GM19372 (cell line): Measurements from ENCODE around the gene SHANK2.

Experiments used
- ATAC-seq: cut with Tn5 transposase; IDR thresholded peaks from one replicate; pipeline ENCODE4 v1.9.1; 2021; ENCODE audit warnings: mild to moderate bottlenecking, low read depth, moderate library complexity; ENCODE audit not compliant: unreplicated experiment

The SHANK2 gene

DNA sequence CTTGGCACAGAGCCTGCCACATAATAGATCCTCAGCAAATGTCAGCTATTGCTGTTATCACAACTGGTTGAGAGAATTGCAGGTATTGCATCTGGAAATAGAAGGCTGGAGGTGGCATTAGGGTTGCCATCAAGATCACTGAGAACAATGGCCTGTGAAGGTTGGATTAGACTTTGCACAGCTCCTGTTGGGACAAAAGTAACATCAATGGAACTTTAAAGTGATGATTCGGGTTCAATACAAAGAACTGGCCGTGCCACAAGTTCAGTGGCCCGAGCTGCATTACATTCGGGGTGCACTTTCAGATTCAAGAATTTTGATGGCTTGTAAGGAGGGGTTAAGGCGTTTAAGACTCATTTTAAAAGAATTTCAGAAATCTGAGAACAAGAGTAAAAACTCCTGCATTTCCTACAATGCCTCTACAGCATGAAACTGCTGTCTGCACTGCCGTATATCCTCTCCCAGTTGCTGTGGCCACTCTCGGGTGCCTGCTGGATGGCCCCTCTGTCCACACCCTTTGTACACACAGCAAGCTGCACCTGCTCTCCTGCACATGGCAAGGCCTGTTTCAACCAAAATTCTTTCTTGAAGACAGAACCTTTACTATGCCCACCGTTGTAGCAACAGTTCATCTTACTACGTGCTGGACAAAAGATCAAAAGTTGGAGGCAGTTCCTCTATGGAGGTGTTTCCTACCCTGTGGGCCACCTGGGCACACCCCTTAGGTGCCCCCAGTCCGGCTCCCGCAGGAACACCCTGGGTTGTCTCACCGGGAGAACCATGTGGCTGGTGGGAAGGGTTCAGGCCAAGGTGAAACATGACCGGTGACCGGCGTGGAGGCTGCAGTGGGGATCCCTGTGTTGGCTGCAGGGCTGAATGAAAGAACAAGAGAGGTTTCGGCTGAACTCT is 17.5 kb upstream of the SHANK2 start:
- ATAC-seq = no peak

DNA sequence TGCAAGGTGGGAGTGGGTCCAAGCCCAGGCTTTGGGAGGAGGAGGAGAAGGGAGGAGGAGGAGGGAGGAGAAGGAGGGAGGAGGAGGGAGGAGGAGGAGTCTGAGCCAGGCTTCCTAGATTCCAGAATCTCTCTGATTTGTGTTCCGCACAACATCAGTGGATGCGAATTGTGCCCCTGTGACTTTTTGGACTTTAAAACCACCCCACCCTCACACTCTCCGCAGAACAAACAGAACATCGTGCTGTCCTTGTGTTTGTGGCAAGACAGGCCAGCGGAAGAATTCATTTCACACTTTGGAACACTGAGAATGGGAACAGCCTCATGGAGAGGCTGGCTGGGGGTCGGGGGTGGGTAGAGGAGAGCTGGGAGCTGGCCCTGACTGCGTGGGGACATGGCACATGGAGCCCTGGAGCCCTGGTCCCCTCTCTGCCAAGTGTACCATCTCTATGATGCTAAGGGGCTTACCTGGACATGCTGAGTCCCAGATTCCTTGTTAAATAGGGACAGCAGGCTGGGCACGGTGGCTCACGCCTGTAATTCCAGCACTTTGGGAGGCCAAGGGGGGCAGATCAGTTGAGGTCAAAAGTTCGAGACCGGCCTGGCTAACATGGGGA is 16.4 kb upstream of the SHANK2 start:
- ATAC-seq = no peak

DNA sequence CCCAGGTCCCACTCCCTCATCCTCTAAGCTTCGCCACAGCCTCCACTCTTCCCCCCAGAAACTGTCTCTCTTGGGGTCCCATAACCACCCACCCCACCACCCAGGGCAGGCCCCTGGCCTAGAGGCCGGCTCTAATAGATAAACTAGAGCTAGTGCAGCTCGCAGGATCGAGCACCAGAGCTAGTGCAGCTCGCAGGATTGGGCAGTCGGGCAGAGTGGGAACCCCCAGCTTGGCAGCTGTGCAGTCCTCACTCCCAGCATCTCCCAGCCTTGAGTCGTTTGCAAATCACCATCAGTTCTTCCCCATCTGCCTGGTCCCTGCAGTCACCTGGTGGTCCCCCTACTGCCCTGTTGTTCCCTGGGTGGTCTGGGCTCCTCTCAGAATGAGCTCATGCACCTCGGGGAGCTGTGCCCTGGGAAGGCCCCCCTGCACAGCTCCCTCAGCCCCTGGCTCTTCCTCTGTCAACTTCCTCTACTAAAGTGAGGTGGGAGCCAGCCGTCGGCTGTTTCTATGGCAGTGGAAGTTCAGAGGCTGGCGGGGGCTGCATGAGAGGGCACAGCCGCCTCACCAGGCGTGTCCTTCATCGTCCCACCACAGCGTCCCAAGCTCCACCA is 15.5 kb upstream of the SHANK2 start:
- ATAC-seq = no peak

DNA sequence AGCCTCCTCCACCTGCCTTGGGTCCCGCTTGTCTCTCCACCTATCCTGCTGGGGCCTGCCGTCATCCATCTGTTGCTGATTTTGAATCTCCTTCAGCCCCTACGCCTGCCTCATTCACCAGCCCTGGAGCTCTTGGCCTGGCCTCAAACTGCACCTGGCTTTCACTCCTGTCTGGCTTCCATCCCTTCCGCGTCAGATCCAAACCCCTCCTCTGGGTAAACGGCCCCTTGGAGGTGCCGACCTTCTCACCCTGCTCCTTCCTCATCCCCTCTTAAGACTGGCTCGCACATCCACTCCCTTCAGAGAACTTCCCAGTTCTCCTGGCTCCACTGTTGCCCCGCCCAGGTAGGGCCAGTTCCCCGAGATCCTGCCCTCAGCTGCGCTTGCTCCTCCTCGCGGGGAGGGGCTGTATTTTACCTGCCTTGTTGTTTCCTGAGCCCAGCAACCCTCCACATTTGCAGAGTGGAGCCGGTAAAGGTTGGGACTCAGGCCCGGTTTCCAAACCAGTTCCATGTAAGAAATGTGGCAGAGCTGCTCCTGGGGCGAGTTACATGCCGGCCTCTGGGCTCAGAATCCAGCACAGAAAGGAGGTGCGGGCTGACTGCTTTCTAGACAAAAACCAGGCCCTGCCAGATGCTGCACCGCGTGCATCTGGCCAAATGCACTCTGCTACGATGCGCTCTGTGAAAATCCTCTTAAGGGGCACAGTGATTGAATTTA is 13.9 kb upstream of the SHANK2 start:
- ATAC-seq = no peak

DNA sequence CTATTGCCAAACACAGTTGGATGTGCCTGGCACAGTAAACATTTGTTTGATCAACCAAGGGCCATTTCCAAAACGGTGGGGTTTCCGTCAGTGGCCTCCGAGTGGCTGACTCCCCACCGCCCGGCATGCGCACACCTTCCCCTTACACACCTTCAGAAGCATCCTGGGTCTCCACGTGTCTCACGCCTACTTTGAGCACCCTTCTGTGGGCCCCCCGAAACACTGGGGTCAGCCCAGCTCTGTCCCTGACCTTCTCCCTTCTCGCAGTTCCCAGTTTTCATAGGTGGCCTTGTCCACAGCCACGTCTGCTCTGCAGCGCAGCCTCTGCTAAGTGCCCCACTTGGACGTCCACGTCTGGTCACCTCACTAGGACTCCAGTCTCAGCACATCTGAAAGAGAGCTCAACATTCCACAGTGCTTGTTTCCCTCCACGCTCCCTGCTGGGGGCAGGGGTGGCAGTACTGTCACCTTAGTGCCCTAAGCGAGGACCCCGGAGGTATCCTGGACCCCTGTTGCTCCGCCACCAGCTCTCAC is 13.2 kb upstream of the SHANK2 start:
- no peak for ATAC-seq

DNA sequence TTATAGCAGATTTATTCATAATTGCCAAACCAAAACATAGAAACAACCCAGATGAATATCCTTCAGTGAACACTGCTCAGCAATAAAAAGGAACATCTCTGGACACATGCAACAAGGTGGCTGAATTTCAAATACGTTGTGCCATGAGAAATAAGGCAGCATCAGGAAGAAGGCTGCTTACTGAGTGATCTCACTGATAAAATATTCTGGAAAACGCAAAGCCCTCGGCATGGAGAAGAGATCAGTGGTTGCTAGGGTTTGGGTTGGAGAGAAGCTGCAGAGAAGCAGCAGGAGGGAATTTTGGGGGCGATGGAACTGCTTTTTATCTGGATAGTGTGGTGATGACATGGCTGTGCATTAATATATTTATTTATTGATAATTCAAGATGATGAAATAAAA is 11.0 kb upstream of the SHANK2 start:
- ATAC-seq = no peak

DNA sequence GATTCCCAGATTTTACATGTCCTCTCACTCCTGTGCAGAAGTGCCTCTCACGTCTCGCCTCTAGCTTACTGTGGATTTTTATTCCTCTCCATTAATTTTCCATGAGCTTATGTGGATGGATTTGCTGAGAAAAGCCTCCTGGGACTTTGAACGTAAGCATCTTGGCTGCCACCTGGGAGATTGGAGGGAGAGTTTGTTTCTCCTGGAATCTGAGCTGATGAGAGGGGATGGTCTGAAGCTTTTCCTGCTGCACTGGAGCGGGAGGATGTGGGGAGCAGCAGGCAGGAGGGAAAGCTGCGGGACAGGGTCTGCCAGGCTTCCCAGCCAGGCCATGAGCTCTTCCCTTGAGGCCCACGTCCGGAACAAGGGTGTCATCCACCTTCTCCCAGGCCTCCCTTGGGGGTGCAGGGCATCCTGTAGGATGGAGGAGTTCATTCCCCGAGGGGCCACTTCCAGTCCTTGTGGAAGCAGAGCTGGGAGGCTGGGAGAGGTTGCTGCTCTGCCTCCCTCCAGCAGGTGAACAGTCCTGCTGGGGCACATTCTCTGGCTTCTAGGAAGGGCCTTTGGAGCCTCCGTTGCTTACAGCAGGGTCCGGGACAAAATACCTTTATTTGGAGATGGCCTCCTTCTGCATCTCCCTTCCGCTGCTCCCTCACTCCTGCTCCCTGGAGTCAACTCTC is 3.6 kb upstream of the SHANK2 start:
- ATAC-seq = no peak

DNA sequence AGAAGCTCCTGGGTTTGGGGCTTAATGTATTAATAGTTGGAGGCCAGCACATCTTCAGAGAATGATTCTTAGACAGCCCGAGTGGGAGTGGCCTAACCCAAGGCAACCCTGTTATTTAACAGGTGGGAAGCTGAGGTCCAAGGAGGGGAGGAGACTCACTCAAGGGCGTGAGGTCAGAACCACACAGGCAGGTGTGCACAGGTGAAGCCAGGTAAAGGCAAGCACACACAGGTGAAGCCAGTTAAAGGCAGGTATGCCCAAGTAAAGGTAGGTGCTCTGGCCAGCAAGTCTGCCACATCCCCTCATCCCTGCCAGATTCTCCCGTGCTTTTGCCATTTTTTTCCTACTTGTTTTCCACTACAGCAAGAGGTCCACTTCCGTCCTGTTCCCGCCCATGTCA is 2.9 kb upstream of the SHANK2 start:
- no peak for ATAC-seq

DNA sequence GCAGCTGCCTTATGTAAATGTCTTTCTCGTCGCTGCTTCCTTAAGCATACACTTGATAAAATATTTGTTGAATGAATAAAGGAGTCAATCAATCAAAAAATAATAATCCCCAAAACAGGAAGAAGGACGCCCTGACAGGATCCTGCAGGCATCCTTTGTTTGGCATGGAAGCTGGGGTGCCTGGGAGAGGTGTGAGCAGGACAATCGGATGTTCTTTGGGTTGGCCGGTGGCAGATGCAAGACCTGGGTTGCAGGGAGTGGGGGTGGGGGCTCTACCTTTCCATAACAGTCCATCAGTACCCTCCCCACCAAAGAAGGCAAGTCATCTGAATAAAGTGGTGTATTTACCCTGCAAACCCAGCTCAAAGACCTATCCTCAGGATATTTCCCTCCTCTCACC is 1.4 kb upstream of the SHANK2 start:
- ATAC-seq = no peak

DNA sequence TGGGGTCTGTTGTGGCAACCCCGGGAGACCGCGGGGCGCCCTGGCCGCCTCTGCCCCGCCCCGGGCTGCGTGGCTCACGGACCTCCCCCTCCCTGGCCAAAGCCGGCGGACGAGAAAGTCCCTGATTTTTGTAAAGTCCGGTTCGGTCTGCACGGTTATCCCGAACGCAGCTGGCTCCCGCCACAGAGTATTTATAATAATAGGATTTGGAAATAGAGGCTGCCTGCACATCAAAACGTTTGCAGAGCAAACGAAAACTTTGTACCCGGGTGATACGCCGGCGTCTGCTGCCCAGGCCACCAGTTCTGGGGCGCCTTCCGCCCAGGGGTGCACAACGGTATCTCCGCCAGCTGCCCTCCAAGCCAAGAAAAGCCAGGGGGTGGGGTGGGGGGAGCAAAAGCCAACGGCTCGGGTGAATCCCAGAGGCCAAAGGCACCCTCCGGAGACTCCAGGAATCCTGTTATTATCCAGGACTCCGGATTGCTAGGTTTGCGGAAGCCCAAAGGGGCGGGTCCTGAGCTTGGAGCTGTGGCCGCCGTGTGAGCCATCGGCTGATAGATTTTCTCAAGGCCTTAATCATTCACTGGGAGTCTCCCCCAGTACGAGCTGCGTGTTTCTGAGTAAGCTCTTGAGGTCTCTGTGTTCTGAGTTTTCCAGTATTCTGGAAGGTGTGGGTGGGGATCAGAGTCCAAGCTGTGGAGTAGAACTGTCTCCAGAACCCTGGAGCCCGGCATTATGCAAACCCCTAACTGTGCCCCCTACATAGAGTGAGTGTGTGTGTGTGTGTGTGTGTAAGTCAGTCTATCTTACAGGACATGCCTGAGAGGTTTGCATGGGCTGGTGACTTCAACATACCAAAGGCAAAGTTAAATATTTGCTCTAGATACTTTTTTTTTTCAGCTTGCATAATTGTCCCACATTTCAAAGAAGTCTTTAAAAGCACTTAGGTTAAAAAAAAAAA is 673 bp upstream of the SHANK2 start:
- no peak for ATAC-seq

DNA sequence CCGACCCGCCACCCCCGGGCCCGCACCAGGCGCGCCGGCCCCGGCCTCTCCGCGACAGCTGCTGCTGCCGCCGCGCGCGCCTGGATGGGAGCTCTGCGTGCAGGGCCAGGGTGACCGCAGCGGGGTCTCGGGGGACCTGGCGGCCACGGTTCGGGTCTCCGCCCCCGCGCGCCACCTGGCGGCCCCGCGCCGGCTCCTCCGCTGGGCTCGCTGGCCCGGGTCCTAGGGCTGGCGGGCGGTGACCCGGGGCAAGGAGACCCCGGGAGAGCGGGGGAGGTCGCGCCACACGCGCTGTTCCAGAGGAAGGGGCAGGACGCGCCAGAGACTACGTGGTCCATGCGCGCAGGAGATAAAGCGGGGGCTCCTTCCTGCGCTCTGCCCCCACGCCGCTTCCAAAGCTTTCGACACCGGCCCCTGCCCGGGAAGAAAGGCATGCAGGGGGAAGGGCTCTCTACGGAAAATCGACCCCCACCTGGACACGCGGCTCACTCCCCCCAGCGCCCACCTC is 562 bp downstream of the SHANK2 start:
- ATAC-seq = no peak

DNA sequence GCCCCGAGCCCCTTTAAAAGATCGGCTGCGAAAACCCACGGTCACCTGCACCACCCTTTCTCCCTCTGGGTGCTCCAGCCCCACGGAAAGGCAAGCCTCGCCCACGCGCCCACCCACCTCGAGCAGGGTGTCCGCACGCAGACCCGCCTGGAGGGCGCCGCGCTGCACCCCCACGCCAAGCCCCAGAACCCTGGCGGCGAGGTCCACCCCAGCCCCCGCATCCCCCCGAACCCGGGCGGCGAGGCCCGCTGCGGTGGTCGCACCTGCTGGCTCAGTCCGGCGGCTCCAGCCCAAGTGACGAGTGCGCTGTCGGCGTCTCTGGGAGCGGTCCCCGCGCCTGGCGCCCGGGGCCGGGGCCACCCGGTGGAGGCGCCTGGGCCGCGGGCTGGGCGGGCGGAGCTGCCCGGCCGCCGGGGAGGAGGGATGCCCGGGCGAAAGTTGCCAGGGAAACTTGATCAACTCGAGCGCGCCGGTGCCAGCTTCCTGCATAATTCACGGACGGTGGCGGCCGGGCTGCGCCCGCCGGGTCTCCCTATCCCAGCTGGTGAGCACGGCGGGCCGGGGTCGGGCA is 1.1 kb downstream of the SHANK2 start:
- ATAC-seq = no peak

DNA sequence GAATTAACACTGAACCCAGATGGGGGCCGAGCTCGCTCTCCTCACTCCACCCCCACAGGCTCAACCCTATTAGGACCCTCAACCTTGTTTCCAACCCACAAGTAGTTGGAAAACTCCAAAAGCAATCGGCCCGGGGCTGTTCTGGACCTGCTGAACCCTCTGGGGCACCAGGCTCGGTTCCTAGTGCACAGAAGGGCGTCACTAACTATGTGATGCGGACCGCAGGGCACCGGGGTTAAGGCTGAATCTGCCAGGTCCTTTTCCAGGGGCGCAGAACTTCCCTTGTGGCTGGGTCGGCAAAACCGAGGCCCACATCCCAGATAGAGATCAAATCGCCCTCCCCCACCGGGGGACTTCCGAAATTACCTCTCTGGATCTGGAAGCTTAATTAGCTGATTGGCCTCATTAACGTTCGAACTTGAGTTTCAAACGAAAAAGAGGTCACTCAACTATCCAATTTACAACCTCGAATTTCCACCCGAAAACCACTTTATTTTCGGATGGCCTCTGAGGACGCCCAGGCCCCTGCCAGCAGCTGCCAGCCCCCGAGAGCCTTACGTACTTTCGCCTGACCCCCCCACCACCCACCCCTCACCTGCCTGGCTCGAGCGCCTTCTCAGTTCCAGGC is 1.7 kb downstream of the SHANK2 start:
- ATAC-seq = no peak

DNA sequence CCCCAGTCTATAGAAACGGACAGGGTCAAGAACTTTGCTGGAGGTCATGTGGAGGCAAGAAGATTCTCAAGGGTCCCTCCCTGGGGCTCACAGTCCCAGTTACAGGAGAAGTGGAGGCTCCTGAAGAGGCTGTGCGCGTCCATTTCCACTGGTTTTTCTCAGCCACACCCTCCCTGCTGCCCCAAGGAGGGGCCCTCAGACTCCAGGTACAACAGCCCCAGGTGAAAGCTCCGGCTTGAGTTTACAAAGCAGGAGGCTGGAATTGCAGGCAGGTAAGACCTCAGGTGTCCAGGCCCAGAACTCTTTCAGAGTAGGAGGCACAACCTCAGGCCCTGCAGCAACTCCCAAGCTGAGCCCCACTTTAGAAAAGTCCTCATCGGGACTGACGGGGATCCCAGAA is 3.1 kb downstream of the SHANK2 start:
- ATAC-seq = no peak

DNA sequence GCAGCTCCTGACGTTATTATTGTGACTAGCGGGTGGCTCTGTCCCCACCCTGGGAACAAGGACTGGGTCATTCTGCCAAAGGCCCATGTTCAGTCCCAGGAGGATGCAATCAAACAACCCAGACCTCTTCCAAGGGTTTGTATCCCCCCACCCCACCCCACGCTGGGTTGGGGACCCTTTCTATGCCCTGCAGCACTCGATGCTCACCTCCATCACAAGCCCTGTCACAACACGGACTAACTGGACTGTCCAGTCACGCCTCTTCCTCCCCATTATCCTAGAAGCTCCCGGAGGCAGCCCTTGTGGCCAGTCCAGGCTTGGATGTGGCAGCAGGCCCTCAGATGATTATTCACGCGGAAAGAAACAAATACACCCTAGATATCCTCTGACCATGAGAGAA is 3.7 kb downstream of the SHANK2 start:
- no peak for ATAC-seq

DNA sequence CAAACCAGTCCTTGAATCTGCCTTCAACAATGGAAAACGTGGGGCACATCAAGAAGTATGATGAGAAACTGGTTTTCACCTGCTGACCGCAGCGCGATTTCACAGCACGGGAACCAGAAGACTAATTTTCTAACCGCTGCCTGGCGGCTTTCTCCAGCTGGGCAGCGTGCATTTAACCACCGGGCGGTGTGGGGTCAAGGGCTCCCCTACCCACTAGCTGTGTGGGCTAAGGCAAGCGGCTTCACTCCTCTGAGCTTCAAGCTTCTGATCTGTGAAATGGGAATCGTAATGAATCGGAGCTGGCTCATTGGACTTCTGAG is 4.2 kb downstream of the SHANK2 start:
- no peak for ATAC-seq

DNA sequence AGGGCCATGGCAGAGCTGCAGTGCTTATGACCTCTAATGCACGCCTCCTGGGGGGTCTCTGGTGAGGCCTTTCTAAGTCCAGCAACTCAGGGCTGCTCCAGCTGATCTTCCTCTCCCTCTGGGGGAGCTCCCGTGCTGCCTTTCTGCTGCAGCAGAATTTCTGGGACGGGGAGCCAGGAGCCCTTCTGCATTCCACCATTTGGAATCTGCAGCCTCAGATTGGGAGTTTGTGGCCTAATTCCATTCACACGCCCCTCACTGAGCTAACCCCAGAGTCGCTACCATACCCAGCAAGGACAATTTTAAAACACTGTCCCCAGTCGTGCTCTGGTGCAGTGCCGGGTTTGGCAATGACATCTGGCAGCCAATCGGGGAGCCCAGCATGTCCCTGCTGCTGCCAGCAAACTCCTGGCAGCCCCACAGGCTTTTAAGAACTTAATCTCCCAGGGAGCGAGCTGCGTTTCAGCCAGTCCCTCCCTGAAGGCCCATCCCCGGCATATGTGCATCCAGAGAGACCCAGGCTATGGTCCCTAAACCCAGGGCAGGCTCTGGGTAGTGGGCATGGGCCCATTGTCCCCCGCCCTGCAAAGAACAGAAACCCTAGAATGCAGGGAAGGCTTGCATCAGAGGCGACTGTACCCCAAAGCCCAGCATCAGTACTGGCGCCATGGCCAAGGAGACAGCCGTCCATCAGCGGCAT is 4.7 kb downstream of the SHANK2 start:
- no peak for ATAC-seq

DNA sequence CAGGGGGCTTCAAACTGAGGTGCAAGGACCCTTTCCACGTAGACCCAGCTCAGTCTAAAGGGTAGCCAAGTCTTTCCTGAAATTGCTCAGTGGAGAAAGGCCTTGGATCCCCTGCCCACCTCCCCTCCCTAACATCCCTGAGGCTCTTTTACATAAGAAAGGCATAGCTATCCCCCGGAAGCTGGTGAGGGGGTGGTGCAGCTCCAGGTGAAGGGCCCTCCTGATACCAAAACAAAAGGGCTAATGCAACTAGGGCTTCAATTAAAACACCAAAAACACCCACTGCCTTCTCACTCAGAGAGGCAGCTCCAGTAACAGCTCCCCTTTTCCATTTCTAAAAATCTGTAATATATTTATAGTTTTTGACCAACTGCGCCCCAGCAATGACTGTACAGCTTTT is 5.8 kb downstream of the SHANK2 start:
- ATAC-seq = no peak
